ENCODE data around the gene KRTAP5-3. TPM values are rescaled to one million over a fixed set of nuclear protein-coding genes. Genes with fewer than 3 reads are reported as not detected.
A peak's percentile ranks its signal among the peaks of the same experiment; 100 is the strongest.

Gene KRTAP5-3
- total and polyA plus RNA-seq, 2 of the 13 experiments (the other 11 are each of a cell fraction or from before 2014, with no cell fraction given), result not detected

DNA sequence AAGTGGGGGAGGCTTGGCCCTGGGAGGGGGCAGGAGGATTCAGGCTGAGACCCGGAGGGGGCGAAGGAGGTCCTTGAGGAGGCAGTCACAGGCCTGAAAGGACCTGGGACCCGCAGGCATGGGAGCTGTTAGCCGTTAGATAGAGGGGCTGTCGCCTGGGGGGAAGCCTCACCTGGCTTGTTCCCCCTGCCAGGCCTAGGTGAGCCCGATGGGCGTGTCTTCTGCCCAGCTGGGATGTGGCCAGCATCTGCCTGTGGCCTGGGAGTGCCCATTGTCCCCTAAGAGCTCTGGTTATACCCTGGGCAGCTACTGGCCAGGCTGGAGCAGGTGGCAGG, 34.4 kb downstream of the KRTAP5-3 start (continued):
- TF ChIP-seq, protein P1, sequence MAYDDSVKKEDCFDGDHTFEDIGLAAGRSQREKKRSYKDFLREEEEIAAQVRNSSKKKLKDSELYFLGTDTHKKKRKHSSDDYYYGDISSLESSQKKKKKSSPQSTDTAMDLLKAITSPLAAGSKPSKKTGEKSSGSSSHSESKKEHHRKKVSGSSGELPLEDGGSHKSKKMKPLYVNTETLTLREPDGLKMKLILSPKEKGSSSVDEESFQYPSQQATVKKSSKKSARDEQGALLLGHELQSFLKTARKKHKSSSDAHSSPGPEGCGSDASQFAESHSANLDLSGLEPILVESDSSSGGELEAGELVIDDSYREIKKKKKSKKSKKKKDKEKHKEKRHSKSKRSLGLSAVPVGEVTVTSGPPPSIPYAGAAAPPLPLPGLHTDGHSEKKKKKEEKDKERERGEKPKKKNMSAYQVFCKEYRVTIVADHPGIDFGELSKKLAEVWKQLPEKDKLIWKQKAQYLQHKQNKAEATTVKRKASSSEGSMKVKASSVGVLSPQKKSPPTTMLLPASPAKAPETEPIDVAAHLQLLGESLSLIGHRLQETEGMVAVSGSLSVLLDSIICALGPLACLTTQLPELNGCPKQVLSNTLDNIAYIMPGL (CRISPR knock-in tag; IDR thresholded peaks at IDR 0.05; ENCODE audit: borderline replicate concordance in 1 of 2, low read depth in 1 of 2), result no peak
- TF ChIP-seq RELA (CRISPR knock-in tag; IDR thresholded peaks at IDR 0.05) (no peak), TBX2 (CRISPR knock-in tag; IDR thresholded peaks at IDR 0.05; ENCODE audit: borderline replicate concordance) (peak; percentile 10; the same call in 1 of the 2 replicates), ZNF777 (CRISPR knock-in tag; IDR thresholded peaks at IDR 0.05) (no peak), ZEB1 (IDR thresholded peaks at IDR 0.05; ENCODE audit: insufficient replicate concordance, low read depth) (peak; percentile 61), ZFP41 (CRISPR knock-in tag; IDR thresholded peaks at IDR 0.05; ENCODE audit: borderline replicate concordance) (no peak), ZNF563 (CRISPR knock-in tag; IDR thresholded peaks at IDR 0.05) (peak; percentile 42; the same call in 1 of the 2 replicates), ZFYVE20 (CRISPR knock-in tag; IDR thresholded peaks at IDR 0.05; ENCODE audit: borderline replicate concordance, low read depth) (no peak), ZBTB42 (CRISPR knock-in tag; IDR thresholded peaks at IDR 0.05) (no peak), U2AF2 (IDR thresholded peaks at IDR 0.05; ENCODE audit: low read depth, low read length) (no peak)
- TF ChIP-seq, protein P2, sequence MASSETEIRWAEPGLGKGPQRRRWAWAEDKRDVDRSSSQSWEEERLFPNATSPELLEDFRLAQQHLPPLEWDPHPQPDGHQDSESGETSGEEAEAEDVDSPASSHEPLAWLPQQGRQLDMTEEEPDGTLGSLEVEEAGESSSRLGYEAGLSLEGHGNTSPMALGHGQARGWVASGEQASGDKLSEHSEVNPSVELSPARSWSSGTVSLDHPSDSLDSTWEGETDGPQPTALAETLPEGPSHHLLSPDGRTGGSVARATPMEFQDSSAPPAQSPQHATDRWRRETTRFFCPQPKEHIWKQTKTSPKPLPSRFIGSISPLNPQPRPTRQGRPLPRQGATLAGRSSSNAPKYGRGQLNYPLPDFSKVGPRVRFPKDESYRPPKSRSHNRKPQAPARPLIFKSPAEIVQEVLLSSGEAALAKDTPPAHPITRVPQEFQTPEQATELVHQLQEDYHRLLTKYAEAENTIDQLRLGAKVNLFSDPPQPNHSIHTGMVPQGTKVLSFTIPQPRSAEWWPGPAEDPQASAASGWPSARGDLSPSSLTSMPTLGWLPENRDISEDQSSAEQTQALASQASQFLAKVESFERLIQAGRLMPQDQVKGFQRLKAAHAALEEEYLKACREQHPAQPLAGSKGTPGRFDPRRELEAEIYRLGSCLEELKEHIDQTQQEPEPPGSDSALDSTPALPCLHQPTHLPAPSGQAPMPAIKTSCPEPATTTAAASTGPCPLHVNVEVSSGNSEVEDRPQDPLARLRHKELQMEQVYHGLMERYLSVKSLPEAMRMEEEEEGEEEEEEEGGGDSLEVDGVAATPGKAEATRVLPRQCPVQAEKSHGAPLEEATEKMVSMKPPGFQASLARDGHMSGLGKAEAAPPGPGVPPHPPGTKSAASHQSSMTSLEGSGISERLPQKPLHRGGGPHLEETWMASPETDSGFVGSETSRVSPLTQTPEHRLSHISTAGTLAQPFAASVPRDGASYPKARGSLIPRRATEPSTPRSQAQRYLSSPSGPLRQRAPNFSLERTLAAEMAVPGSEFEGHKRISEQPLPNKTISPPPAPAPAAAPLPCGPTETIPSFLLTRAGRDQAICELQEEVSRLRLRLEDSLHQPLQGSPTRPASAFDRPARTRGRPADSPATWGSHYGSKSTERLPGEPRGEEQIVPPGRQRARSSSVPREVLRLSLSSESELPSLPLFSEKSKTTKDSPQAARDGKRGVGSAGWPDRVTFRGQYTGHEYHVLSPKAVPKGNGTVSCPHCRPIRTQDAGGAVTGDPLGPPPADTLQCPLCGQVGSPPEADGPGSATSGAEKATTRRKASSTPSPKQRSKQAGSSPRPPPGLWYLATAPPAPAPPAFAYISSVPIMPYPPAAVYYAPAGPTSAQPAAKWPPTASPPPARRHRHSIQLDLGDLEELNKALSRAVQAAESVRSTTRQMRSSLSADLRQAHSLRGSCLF (CRISPR knock-in tag; IDR thresholded peaks at IDR 0.05; ENCODE audit: borderline replicate concordance), result no peak
- TF ChIP-seq, protein P3, sequence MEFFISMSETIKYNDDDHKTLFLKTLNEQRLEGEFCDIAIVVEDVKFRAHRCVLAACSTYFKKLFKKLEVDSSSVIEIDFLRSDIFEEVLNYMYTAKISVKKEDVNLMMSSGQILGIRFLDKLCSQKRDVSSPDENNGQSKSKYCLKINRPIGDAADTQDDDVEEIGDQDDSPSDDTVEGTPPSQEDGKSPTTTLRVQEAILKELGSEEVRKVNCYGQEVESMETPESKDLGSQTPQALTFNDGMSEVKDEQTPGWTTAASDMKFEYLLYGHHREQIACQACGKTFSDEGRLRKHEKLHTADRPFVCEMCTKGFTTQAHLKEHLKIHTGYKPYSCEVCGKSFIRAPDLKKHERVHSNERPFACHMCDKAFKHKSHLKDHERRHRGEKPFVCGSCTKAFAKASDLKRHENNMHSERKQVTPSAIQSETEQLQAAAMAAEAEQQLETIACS (CRISPR knock-in tag; IDR thresholded peaks at IDR 0.05), result no peak
- TF ChIP-seq, protein P4, sequence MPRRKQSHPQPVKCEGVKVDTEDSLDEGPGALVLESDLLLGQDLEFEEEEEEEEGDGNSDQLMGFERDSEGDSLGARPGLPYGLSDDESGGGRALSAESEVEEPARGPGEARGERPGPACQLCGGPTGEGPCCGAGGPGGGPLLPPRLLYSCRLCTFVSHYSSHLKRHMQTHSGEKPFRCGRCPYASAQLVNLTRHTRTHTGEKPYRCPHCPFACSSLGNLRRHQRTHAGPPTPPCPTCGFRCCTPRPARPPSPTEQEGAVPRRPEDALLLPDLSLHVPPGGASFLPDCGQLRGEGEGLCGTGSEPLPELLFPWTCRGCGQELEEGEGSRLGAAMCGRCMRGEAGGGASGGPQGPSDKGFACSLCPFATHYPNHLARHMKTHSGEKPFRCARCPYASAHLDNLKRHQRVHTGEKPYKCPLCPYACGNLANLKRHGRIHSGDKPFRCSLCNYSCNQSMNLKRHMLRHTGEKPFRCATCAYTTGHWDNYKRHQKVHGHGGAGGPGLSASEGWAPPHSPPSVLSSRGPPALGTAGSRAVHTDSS (CRISPR knock-in tag; conservative IDR thresholded peaks at IDR 0.05), result no peak
- TF ChIP-seq, protein P5, sequence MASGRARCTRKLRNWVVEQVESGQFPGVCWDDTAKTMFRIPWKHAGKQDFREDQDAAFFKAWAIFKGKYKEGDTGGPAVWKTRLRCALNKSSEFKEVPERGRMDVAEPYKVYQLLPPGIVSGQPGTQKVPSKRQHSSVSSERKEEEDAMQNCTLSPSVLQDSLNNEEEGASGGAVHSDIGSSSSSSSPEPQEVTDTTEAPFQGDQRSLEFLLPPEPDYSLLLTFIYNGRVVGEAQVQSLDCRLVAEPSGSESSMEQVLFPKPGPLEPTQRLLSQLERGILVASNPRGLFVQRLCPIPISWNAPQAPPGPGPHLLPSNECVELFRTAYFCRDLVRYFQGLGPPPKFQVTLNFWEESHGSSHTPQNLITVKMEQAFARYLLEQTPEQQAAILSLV (CRISPR knock-in tag; IDR thresholded peaks at IDR 0.05; ENCODE audit: borderline replicate concordance), result no peak
- TF ChIP-seq, protein P6, sequence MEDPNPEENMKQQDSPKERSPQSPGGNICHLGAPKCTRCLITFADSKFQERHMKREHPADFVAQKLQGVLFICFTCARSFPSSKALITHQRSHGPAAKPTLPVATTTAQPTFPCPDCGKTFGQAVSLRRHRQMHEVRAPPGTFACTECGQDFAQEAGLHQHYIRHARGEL (CRISPR knock-in tag; IDR thresholded peaks at IDR 0.05), result no peak
- TF ChIP-seq, protein P7, sequence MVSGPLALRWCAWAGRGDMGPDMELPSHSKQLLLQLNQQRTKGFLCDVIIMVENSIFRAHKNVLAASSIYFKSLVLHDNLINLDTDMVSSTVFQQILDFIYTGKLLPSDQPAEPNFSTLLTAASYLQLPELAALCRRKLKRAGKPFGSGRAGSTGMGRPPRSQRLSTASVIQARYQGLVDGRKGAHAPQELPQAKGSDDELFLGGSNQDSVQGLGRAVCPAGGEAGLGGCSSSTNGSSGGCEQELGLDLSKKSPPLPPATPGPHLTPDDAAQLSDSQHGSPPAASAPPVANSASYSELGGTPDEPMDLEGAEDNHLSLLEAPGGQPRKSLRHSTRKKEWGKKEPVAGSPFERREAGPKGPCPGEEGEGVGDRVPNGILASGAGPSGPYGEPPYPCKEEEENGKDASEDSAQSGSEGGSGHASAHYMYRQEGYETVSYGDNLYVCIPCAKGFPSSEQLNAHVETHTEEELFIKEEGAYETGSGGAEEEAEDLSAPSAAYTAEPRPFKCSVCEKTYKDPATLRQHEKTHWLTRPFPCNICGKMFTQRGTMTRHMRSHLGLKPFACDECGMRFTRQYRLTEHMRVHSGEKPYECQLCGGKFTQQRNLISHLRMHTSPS (CRISPR knock-in tag; IDR thresholded peaks at IDR 0.05; ENCODE audit: low read depth), result peak; percentile 74; the same call in 1 of the 2 replicates
